WTC11 (cell line): ENCODE data around the gene KCNT1. TPM values are rescaled to one million over a fixed set of nuclear protein-coding genes. Genes with fewer than 3 reads are reported as not detected.

Experiments
- ATAC-seq: fragments of 200-7000 bp; cut with Tn5 transposase; 2 replicates; pipeline ENCODE4 v1.10.0; 2021; ENCODE audit warnings: mild to moderate bottlenecking, moderate library complexity
- CTCF ChIA-PET: fragments of 300-600 bp; sonication (Branson Sonifier 250); formaldehyde crosslinking; loops from one replicate; lab custom pipeline; 2021; ENCODE audit warnings: antibody characterized with exemption; lab: Charles Lee
- POLR2A ChIA-PET: fragments of 350-600 bp; sonication (Branson Sonifier 250); formaldehyde crosslinking; loops from one replicate; lab custom pipeline; 2021; ENCODE audit warnings: antibody characterized with exemption; lab: Charles Lee
- DNase-seq: peaks from one replicate; pipeline ENCODE4 v3.0.0; 2021; ENCODE audit warnings: low spot score
- H3K27ac Mint-ChIP-seq: 2 replicates; pipeline ENCODE4 v1.8.0; 2021; ENCODE audit warnings: mixed read lengths
- H3K27me3 Mint-ChIP-seq: 2 replicates; pipeline ENCODE4 v1.8.0; 2021; ENCODE audit warnings: low read depth, mild to moderate bottlenecking, moderate library complexity, mixed read lengths
- H3K36me3 Mint-ChIP-seq: 2 replicates; pipeline ENCODE4 v1.8.0; 2021; ENCODE audit warnings: mixed read lengths
- H3K4me1 Mint-ChIP-seq: 2 replicates; pipeline ENCODE4 v1.8.0; 2022; ENCODE audit warnings: mixed read lengths
- H3K4me3 Mint-ChIP-seq: 2 replicates; pipeline ENCODE4 v1.8.0; 2021; ENCODE audit warnings: mild to moderate bottlenecking, moderate library complexity, mixed read lengths
- H3K9me3 Mint-ChIP-seq: 2 replicates; pipeline ENCODE4 v1.8.0; 2021; ENCODE audit warnings: mixed read lengths
- CBFB ChIP-seq: sonication (generic); formaldehyde crosslinking; IDR thresholded peaks from 2 replicates; pipeline ENCODE4 v1.8.1; 2022; ENCODE audit warnings: mild to moderate bottlenecking, low read depth, missing genetic modification reagents
- EMX1 ChIP-seq: fragments of 250-450 bp; sonication (Bioruptor Pico); IDR thresholded peaks from 2 replicates; pipeline ENCODE4 v1.8.0; 2021; ENCODE audit warnings: mild to moderate bottlenecking
- HMGXB4 ChIP-seq: sonication (generic); formaldehyde crosslinking; IDR thresholded peaks from 2 replicates; pipeline ENCODE4 v1.8.1; 2023; ENCODE audit warnings: mild to moderate bottlenecking, moderate library complexity, missing genetic modification reagents
- JAZF1 ChIP-seq: fragments of 250-450 bp; sonication (Bioruptor Pico); IDR thresholded peaks from 2 replicates; pipeline ENCODE4 v1.9.0; 2021; ENCODE audit warnings: moderate library complexity, mild to moderate bottlenecking, inconsistent platforms
- MXD4 ChIP-seq: fragments of 250-450 bp; sonication (Bioruptor Pico); IDR thresholded peaks from 2 replicates; pipeline ENCODE4 v1.8.0; 2021; ENCODE audit warnings: mild to moderate bottlenecking, moderate library complexity, borderline replicate concordance
- NFE2L1 ChIP-seq: sonication (generic); formaldehyde crosslinking; IDR thresholded peaks from 2 replicates; pipeline ENCODE4 v1.8.1; 2023; ENCODE audit warnings: missing genetic modification reagents
- NR3C1 ChIP-seq: sonication (generic); formaldehyde crosslinking; conservative IDR thresholded peaks from 2 replicates; pipeline ENCODE4 v1.8.1; 2023; ENCODE audit warnings: low read depth, mild to moderate bottlenecking, missing genetic modification reagents
- OVOL2 ChIP-seq: fragments of 250-450 bp; sonication (Bioruptor Pico); IDR thresholded peaks from 2 replicates; pipeline ENCODE4 v1.9.0; 2021; ENCODE audit warnings: mild to moderate bottlenecking, borderline replicate concordance
- PRRX2 ChIP-seq: fragments of 250-450 bp; sonication (Bioruptor Pico); IDR thresholded peaks from 2 replicates; pipeline ENCODE4 v1.8.0; 2021; ENCODE audit warnings: mild to moderate bottlenecking
- SMAD3 ChIP-seq: sonication (generic); formaldehyde crosslinking; IDR thresholded peaks from 2 replicates; pipeline ENCODE4 v1.8.0; 2022; ENCODE audit warnings: missing genetic modification reagents, mild to moderate bottlenecking, borderline replicate concordance
- SMAD4 ChIP-seq: sonication (generic); formaldehyde crosslinking; IDR thresholded peaks from 2 replicates; pipeline ENCODE4 v1.8.0; 2022; ENCODE audit warnings: mild to moderate bottlenecking, missing genetic modification reagents
- TP53 ChIP-seq: sonication (generic); formaldehyde crosslinking; IDR thresholded peaks from 2 replicates; pipeline ENCODE4 v1.8.1; 2023; ENCODE audit warnings: mild to moderate bottlenecking, missing genetic modification reagents
- USF1 ChIP-seq: sonication (generic); formaldehyde crosslinking; IDR thresholded peaks from 2 replicates; pipeline ENCODE4 v1.8.0; 2022; ENCODE audit warnings: mild to moderate bottlenecking, missing genetic modification reagents
- ZNF219 ChIP-seq: sonication (generic); formaldehyde crosslinking; IDR thresholded peaks from 2 replicates; pipeline ENCODE4 v1.8.0; 2023; ENCODE audit warnings: missing genetic modification reagents, mild to moderate bottlenecking, borderline replicate concordance
- ZNF263 ChIP-seq: sonication (generic); formaldehyde crosslinking; IDR thresholded peaks from 2 replicates; pipeline ENCODE4 v1.8.1; 2022; ENCODE audit warnings: low read depth, mild to moderate bottlenecking, moderate library complexity, missing genetic modification reagents
- ZNF671 ChIP-seq: fragments of 250-450 bp; sonication (Bioruptor Pico); IDR thresholded peaks from 2 replicates; pipeline ENCODE4 v1.8.0; 2021; ENCODE audit warnings: mild to moderate bottlenecking
- total RNA-seq: library from RNA; stranded (reverse); gene quantifications from 3 replicates; pipeline ENCODE4 v1.2.3, GENCODE V29; 2021
- TF ChIP-seq, protein P1 (sequence below): fragments of 250-450 bp; sonication (Bioruptor Pico); IDR thresholded peaks from 2 replicates; pipeline ENCODE4 v1.9.0; 2021; ENCODE audit warnings: moderate library complexity, mild to moderate bottlenecking, inconsistent platforms, borderline replicate concordance
- TF ChIP-seq, protein P2 (sequence below): sonication (generic); formaldehyde crosslinking; IDR thresholded peaks from 2 replicates; pipeline ENCODE4 v1.8.1; 2023; ENCODE audit warnings: mild to moderate bottlenecking, missing genetic modification reagents

Gene KCNT1
- total RNA-seq, 1 experiment from 2014 or later, result 0.13 TPM

DNA sequence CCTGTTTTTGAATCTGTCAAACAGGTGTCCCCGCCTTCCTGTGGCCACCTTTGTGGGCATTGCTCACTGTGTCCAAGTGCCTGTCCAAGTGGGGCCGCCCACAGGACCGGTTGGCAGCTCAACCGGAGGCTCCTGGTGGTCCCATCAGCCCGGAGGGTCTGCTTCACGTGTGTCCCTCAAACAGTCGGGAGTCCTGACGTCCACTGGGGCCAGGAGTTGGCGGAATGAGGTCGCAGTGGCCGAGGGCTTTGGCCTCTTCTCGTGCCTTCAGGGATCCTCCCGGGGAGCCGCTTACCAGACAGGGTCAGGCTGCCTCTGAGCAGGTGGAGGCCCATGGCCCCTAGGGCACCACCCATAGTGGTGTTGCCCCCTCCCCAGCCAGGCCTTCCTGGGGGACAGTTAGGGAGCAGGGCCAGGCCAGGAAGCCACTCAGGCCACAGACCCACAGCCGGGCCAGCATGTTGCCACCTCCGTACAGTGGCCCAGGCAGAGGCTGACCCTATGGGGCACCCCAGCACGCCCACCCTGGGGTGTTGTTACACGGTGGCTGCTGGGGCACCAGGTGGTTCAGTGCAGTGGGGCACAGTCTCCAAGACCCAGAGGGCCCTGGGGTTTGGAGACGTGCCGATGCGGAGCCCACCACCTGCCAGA lies 69.5 kb downstream of the KCNT1 start:
- Mint-ChIP-seq H3K36me3 (no peaks in the 10 kb centered on the region), H3K4me3 (no peak overlapping the region), H3K27ac (no peak overlapping the region), H3K9me3 (0 out of 2 replicates have a peak, but pooled peaks cover 3% of the 10 kb centered on the region), H3K4me1 (no peaks in the 10 kb centered on the region), H3K27me3 (no peaks in the 10 kb centered on the region)
- TF ChIP-seq JAZF1 (CRISPR knock-in tag) (no peak), ZNF671 (CRISPR knock-in tag) (no peak), ZNF219 (no peak), SMAD3 (CRISPR knock-in tag) (no peak), NFE2L1 (CRISPR knock-in tag) (no peak)
- TF ChIP-seq, protein P1, sequence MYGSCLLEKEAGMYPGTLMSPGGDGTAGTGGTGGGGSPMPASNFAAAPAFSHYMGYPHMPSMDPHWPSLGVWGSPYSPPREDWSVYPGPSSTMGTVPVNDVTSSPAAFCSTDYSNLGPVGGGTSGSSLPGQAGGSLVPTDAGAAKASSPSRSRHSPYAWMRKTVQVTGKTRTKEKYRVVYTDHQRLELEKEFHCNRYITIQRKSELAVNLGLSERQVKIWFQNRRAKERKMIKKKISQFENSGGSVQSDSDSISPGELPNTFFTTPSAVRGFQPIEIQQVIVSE (CRISPR knock-in tag), result no peak
- ChIA-PET POLR2A (no interaction called here), CTCF (interaction anchor here (1.8 kb wide), 1 partner anchor 9 kb away, joined by 5 read pairs; no protein-coding TSS in a partner anchor)
- ATAC-seq (no peak), DNase-seq (no peak)

DNA sequence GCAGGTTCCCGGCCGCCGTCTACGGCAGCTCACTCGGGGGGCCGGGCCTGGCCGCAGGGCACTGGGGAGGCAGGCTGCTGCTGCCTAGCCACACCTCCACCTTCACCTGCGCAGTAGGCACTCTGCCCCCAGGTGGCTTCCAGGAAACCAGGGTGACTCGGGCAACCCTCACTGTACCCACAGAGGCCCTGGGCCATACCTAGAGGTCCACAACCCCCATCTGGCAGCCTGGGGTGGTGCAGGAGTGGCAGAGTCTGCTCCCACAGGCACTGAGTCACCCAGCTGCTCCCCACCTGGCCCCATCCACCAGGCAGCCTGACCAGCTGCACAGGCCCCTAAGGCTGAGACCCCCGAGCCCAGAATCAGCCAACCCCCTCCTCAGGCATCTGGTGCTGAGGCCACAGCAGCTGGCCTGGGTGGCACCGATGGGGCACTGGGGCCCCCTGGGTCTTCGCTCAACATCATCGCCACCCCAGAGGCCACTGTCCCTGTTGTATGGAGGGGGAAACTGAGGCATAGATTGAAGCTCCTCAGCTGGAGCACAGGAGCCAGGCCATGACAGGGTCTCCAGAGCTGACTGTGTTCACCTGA lies 70.2 kb downstream of the KCNT1 start:
- no peaks in the 10 kb centered on the region for H3K4me1 Mint-ChIP-seq
- H3K27me3 Mint-ChIP-seq, result no peaks in the 10 kb centered on the region
- no peak overlapping the region for H3K4me3 Mint-ChIP-seq
- ChIA-PET POLR2A (no interaction called here), CTCF (interaction anchor here (1.8 kb wide), 1 partner anchor 10 kb away, joined by 5 read pairs; no protein-coding TSS in a partner anchor)
- TF ChIP-seq CBFB (CRISPR knock-in tag) (no peak), OVOL2 (no peak), TP53 (no peak), EMX1 (CRISPR knock-in tag) (no peak), NR3C1 (CRISPR knock-in tag) (no peak), JAZF1 (CRISPR knock-in tag) (no peak), HMGXB4 (CRISPR knock-in tag) (no peak), USF1 (CRISPR knock-in tag) (no peak), SMAD4 (no peak), MXD4 (no peak), PRRX2 (CRISPR knock-in tag) (no peak), ZNF263 (CRISPR knock-in tag) (no peak)
- TF ChIP-seq, protein P2, sequence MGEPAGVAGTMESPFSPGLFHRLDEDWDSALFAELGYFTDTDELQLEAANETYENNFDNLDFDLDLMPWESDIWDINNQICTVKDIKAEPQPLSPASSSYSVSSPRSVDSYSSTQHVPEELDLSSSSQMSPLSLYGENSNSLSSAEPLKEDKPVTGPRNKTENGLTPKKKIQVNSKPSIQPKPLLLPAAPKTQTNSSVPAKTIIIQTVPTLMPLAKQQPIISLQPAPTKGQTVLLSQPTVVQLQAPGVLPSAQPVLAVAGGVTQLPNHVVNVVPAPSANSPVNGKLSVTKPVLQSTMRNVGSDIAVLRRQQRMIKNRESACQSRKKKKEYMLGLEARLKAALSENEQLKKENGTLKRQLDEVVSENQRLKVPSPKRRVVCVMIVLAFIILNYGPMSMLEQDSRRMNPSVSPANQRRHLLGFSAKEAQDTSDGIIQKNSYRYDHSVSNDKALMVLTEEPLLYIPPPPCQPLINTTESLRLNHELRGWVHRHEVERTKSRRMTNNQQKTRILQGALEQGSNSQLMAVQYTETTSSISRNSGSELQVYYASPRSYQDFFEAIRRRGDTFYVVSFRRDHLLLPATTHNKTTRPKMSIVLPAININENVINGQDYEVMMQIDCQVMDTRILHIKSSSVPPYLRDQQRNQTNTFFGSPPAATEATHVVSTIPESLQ (CRISPR knock-in tag), result no peak
- DNase-seq (no peak), ATAC-seq (no peak)
- no peaks in the 10 kb centered on the region for H3K36me3 Mint-ChIP-seq
- H3K27ac Mint-ChIP-seq, result no peak overlapping the region
- H3K9me3 Mint-ChIP-seq, result no peaks in the 10 kb centered on the region
